Posterior cingulate gyrus (tissue), 11 donors: ENCODE results near the gene EHD1.

Source experiments
- DNase-seq, 10 donors: peaks; one replicate each; pipeline versions ENCODE4 v3.0.0 to v3.0.0-alpha.2; 2020 to 2021; ENCODE audit warnings: mixed read lengths in 3 of 10
- intact Hi-C: fragments of 100-400 bp; cut with DNase I; formaldehyde crosslinking; loops from one replicate; pipeline ENCODE4 v1.15.1; 2023

EHD1 gene

GRCh38 chr11:64892838-64893193 is 14.4 kb upstream of the EHD1 start:
- DNase-seq = no peak
- intact Hi-C loops = no loop called here

DNA sequence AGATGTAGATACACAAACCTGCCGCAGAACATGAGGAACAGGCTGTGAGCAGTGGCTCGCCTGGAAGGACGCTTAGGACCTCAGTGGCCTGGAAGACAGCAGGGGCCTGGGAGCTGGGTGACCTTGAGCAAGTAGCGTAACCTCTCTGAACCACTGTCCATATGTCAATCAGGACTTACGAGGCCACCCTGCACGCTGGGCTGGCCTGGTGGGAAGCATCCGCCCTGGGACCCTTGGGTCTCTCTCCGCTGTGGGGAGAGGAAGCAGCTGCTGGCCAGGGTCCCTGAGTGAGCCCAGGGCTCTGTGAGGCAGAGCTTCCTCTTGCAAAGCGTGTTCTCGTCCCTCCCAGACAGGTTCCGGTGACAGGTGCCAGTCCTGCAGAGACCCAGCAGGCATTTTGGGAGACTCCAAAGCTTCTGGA is 14.0 kb upstream of the EHD1 start:
- intact Hi-C loops = no loop called here

GRCh38 chr11:64891880-64892279 is 13.5 kb upstream of the EHD1 start:
- no peak for DNase-seq
- intact Hi-C loops = no loop called here

More for the DNA sequence above, 14.0 kb upstream of the EHD1 start:
- peak in 1 of 10 donors; percentile 76 for DNase-seq

- intact Hi-C loops = no loop called here
- peak in 1 of 10 donors; percentile 74 for DNase-seq
These were observed 12.9 kb upstream of the EHD1 start for GRCh38 chr11:64891215-64891848.

GRCh38 chr11:64890522-64890939 is 12.1 kb upstream of the EHD1 start:
- peak in 1 of 10 donors; percentile 72 for DNase-seq
- intact Hi-C loops = no loop called here

GRCh38 chr11:64888729-64889511 is 10.5 kb upstream of the EHD1 start:
- intact Hi-C loops = no loop called here

GRCh38 chr11:64888406-64888728 is 9.9 kb upstream of the EHD1 start:
- intact Hi-C loops = no loop called here
- no peak for DNase-seq

More at GRCh38 chr11:64888729-64889511, 10.5 kb upstream of the EHD1 start:
- DNase-seq = no peak

GRCh38 chr11:64887757-64888405 is 9.5 kb upstream of the EHD1 start:
- DNase-seq = peak; percentile 58 to 97 (median 77)
- intact Hi-C loops = no loop called here

DNA sequence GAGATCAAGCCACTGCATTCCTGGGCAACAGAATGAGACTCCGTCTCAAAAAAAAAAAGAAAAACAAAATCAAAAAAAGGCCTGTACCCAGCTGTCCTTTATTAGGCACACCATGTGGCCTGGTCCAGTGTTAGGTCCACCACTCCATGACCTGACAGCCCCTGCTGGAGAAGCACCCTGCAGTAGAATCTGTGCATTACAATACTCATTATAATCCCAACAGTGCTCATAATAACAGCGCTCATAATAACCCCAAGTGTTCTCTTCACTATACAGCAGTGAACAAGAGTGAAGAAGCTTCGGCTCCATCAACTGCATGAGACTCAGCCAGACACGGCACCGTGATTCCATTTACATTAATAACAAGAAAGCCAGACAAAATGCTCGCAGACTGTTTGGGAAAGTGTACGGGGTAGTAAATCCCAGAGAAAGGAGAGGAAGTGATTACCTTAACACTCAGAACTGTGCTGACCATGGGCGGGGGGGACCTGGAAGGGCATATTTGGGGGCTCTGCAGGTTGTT is 8.9 kb upstream of the EHD1 start:
- intact Hi-C loops = no loop called here
- DNase-seq = no peak

DNA sequence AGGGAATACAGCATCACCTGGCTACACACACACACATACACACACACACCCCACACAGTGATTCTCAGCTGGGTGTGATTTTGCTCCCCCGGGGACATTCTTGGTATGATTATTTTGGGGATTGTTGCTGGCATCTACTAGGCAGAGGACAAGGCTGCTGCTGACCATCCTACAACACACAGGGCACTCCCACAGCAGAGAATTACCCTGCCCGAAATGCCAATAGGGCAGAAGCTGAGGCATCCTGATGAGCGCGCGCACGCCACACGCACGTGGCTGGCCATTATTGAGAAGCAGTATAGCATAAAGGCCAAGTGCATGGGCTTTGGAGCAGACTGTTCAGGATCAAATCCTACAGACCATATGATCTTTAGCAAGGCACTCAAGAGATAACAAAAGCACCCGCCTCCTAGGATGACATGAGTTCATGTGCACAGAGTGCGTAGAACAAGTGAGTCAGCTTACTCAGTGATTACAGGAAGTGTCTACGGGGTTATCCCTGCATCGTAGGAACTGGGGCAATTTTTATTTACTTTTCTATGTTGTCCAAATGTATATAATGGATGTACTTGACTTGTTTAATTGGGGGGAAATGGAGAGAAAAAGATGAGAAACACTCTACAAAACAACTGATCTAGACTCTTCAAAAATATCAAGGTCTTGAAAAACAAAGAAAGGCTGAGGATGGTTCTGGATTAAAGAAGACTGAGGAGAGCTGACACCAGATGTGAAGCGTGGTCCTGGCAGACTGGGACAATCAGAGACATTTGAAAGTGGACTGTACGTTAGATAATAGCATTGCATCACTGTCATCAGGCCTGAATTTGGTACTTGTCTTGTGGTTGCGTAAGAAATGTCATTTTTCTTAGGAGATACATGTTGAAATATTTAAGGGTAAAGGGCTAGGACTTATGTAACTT is 7.2 kb upstream of the EHD1 start:
- intact Hi-C loops = no loop called here
- no peak for DNase-seq

DNA sequence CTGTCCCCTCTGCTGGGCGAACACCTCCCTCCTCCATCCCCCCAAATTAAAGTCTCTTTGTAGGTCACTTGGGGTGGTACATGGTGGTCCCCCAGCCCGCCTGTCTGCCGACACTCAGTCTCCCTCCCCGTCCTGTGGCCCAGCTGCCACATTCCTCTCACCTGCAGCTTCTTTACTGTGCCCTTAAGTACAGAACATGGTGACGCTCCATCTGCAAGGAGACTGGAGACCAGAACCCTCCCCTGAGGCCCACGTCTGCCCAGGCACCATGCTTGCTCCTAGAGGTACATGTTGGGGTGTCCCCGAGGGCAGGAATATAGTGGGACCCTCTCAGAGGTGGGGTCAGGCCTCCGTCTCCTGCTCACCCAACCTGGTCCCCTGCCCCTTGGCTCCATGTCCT is 5.6 kb upstream of the EHD1 start:
- intact Hi-C loops = no loop called here
- DNase-seq = no peak

- intact Hi-C loops = no loop called here
- DNase-seq = no peak
These were observed 5.2 kb upstream of the EHD1 start for GRCh38 chr11:64883575-64883974.

DNA sequence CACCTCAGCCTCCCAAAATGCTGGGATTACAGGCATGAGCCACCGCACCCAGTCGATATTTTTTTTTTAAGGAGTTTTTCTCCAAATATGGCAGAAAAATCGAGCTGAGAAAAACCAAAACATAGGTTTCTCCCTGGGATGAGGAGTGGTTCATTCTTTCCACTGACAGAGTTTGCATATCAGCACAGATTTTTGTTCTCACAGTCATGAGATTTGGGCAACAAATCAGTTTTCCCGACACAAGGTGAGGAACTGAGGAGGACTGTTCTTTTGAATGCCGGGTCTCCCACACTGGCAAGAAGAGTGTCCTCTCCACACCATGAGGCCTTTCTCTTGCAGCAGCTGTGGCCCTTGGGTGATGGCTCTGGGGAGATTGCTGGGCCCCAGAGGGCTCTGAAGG is 3.8 kb upstream of the EHD1 start:
- DNase-seq = no peak
- intact Hi-C loops = no loop called here

DNA sequence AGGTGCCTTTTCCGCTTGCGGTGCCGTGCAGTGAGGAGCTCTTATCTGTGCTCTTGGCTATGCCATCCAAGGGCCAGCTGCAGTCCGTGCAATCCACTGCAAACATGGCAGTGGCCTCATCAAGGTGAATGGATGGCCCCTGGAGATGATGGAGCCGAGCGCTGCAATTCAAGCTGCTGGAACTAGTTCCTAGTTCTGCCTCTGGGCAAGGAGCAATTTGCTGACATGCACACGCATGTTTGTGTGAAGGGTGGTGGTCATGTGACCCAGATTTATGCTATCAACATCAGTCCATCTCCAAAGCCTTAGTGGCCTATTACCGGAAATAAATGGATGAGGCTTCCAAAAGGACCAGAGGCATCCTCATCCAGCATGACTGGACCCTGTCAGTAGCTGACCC is 3.1 kb upstream of the EHD1 start:
- intact Hi-C loops = no loop called here
- DNase-seq = no peak

DNA sequence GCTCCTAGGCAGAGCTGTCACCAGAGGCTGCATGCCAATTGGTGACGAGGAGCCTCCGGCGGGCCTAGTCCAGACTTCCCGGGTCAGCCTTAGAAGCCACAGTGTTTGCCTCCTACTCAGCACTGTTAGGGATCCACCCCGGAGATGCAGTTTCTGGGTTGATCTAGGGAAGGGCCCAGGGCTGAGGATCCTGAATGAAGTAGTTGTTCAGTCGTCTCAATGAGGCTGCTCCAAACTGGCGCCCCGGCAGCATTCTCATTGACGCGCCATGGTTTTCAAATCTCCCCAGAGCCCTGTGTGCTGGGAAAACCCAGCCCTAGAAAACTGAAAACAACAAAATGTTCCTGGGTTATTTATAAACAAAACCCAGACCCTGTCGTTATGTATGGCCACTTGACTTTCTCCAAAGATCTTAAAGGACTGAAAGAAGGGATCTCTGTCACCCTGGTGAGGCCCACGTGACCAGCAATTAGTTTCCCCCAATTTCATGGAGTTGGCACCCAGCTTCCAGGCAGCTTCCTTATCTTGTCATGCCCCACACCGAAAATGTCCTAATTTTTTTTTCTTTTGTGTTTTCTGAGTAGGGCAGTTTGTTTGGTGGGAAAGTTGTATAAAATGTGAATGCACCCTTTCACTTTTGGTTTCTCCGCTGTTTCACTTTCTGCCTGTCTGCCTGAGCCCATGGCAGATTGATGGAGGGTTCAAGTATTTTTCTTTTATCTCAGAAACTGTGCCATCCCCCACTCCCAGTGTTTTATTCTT is 2.0 kb upstream of the EHD1 start:
- intact Hi-C loops = no loop called here
- no peak for DNase-seq

DNA sequence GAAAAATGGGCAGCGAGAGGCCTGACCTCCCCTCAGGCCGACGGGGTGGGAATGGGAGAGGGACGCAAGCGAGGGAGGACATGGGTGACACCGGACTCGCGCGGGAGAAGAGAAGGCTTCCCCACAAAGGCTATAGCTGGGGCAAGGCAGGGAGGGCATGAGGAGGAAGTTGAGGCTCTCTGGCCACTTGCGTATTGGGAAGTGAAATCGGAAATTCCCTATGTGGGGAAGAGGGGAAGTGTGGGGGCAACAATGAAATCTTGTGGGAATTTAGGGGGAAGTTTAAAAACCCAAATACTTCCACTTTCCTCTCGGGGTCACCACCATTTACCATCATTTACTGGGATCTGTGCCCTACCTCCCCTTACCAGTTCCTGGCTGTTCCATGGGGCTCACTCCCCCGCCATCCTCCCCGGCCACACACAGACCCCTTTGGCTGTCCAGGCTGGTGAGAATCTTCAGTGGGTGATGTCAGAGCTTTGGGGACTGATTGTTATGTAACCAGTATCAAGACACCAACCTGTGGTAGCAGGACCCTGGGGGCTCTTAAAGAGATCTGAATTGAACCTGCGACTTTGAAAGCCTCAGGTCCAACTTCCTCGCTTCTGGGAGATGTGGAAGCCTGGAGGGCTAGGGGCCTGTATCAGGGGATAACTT is 951 bp upstream of the EHD1 start:
- intact Hi-C loops = no loop called here
- DNase-seq = peak in 1 of 10 donors; percentile 26

DNA sequence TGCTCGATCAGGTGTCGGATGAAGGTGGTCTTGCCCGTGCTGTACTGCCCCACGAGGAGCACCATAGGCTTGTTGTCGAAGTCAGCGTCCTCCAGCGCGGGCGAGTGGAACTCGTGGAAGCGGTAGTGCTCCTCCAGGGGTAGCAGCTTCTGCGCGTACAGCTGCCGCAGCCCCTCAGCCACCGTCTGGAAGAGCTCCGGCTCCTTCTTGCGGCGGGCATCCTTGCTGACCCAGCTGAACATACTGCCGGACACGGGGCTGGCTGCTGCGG is 263 bp downstream of the EHD1 start:
- peak in 1 of 10 donors; percentile 84 for DNase-seq
- intact Hi-C loops = loop anchor here (1.0 kb wide), 1 partner anchor 46 kb away; the partner anchor contains the start of gene PPP2R5B

- DNase-seq = no peak
- intact Hi-C loops = loop anchor here (1.0 kb wide), 1 partner anchor 47 kb away; the partner anchor contains the start of gene PPP2R5B
These were observed 815 bp downstream of the EHD1 start for GRCh38 chr11:64877390-64878222.
